Mucosa of descending colon (tissue), 3 donors: ENCODE data around the gene SHC2. TPM values are rescaled to one million over a fixed set of nuclear protein-coding genes. Genes with fewer than 3 reads are reported as not detected.

Source experiments
- ATAC-seq: fragments of 200-7000 bp; cut with Tn5 transposase; one replicate; pipeline ENCODE4 v1.9.1; 2020; ENCODE audit warnings: mild to moderate bottlenecking, moderate library complexity
- DNase-seq, 3 donors: peaks; one replicate each; pipeline ENCODE4 v3.0.0-alpha.2; 2020
- H3K36me3 ChIP-seq: fragments of 200-600 bp; one replicate; pipeline ENCODE4 v1.8.0; 2021; ENCODE audit warnings: low read depth, mild to moderate bottlenecking
- H3K4me1 ChIP-seq: fragments of 200-600 bp; one replicate; pipeline ENCODE4 v1.8.0; 2021; ENCODE audit warnings: low read depth, mild to moderate bottlenecking
- H3K4me3 ChIP-seq: fragments of 200-600 bp; one replicate; pipeline ENCODE4 v1.8.0; 2021; ENCODE audit warnings: mild to moderate bottlenecking
- H3K9me3 ChIP-seq: fragments of 200-600 bp; one replicate; pipeline ENCODE4 v1.8.0; 2021; ENCODE audit warnings: mild to moderate bottlenecking
- intact Hi-C, 2 donors: fragments of 100-400 bp; cut with DNase I in 1 of 2; cut with micrococcal nuclease in 1 of 2; formaldehyde crosslinking; loops; one replicate each; pipeline versions ENCODE4 v1.11.0 to v1.11.1; 2022; cut with DNase I, micrococcal nuclease
- total RNA-seq, 3 donors: library from RNA; stranded (reverse); fragmentation: NEBNext Ultra II Directional in 2 of 3; extraction: Animal tissue kit (Norgen Biotek cat#: 25700) in 2 of 3; gene quantifications; one replicate each; pipeline versions ENCODE4 v1.2.1 to v1.2.4, GENCODE V29; 2021 to 2023
- TF ChIP-seq, protein P1 (sequence below): fragments of 200-600 bp; IDR thresholded peaks from one replicate; pipeline ENCODE4 v1.8.0; 2022; ENCODE audit warnings: antibody characterized with exemption, mild to moderate bottlenecking
- donor health status: DM: no; HTN: no; CAD: no; lungs with moderate emphysema.
- donor health status: DM: no; HTN: no; CAD: no.
- donor health status: DM: no; HTN: yes; CAD: no.

The SHC2 gene
- total RNA-seq, 3 donors from 2014 or later, result 5.3 to 39.3 (median 6.0) TPM

DNA sequence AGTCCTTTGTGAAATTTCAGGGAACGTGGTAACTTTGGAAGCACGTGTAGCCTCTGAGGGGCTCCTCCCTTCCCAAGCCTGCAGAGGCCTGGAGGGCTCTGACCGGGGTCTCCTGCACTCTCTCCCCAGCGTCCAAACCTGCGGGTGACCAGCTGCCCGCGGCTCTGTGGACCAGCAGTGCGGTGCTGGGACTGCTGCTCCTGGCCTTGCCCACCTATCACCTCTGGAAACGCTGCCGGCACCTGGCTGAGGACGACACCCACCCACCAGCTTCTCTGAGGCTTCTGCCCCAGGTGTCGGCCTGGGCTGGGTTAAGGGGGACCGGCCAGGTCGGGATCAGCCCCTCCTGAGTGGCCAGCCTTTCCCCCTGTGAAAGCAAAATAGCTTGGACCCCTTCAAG lies 43.8 kb upstream of the SHC2 start:
- Histone ChIP-seq H3K4me3 (no peak overlapping the region), H3K9me3 (no peaks in the 10 kb centered on the region), H3K36me3 (no peaks in the 10 kb centered on the region), H3K4me1 (peaks cover 18% of the 10 kb centered on the region)
- DNase-seq, result no peak
- ATAC-seq, result no peak
- TF ChIP-seq, protein P1, sequence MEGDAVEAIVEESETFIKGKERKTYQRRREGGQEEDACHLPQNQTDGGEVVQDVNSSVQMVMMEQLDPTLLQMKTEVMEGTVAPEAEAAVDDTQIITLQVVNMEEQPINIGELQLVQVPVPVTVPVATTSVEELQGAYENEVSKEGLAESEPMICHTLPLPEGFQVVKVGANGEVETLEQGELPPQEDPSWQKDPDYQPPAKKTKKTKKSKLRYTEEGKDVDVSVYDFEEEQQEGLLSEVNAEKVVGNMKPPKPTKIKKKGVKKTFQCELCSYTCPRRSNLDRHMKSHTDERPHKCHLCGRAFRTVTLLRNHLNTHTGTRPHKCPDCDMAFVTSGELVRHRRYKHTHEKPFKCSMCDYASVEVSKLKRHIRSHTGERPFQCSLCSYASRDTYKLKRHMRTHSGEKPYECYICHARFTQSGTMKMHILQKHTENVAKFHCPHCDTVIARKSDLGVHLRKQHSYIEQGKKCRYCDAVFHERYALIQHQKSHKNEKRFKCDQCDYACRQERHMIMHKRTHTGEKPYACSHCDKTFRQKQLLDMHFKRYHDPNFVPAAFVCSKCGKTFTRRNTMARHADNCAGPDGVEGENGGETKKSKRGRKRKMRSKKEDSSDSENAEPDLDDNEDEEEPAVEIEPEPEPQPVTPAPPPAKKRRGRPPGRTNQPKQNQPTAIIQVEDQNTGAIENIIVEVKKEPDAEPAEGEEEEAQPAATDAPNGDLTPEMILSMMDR, result no peak
- intact Hi-C loops, result no loop called here

DNA sequence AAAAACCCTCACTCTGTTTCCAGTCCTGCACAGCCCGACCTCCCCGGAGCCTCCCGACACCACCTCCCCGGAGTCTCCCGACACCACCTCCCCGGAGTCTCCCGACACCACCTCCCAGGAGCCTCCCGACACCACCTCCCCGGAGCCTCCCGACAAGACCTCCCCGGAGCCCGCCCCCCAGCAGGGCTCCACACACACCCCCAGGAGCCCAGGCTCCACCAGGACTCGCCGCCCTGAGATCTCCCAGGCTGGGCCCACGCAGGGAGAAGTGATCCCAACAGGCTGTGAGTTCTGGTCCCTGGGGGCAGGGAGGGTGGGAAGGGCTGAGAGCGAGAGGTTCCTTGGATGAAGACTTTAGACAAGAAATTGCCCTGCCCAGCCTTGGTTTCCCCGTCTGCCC lies 40.8 kb upstream of the SHC2 start:
- Histone ChIP-seq H3K36me3 (no peaks in the 10 kb centered on the region), H3K4me3 (no peak overlapping the region), H3K9me3 (no peaks in the 10 kb centered on the region), H3K4me1 (peaks cover 9% of the 10 kb centered on the region)
- intact Hi-C loops, result no loop called here
- DNase-seq (peak in 1 of 3 donors; percentile 43), ATAC-seq (no peak)
- TF ChIP-seq, protein P1, result no peak

DNA sequence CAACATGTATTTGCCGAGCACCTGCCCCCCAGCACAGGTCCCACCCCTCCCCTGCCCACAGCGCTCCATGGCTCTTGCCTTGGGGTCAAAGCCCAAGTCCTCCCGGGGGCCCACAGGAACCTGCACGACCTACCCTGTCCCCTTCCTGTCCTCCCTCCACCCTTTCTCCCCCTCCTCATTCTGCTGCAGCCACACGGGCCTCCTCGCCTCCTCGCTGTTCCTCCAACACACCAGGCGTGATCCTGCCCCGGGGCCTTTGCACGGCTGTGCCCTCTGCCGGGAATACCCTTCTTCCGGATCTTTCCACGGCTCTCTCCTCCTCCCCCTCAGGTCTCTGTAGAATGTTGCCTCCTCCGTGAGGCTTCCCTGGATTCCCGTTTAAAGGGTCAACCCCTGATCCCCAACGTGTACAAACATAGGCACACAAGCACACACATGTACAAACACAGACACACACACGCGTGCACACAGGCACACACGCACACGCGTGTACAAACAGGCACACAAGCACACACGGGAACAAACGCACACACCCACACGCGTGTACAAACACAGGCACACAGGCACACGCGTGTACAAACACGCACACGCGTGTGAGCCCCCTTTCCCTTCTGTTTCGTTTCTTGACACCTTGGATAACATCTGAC lies 38.3 kb upstream of the SHC2 start:
- no peaks in the 10 kb centered on the region for H3K36me3 ChIP-seq
- intact Hi-C loops, result no loop called here
- H3K9me3 ChIP-seq, result no peaks in the 10 kb centered on the region
- TF ChIP-seq, protein P1, result no peak
- H3K4me3 ChIP-seq, result no peak overlapping the region
- ATAC-seq (no peak), DNase-seq (no peak)
- peaks cover 5% of the 10 kb centered on the region for H3K4me1 ChIP-seq

DNA sequence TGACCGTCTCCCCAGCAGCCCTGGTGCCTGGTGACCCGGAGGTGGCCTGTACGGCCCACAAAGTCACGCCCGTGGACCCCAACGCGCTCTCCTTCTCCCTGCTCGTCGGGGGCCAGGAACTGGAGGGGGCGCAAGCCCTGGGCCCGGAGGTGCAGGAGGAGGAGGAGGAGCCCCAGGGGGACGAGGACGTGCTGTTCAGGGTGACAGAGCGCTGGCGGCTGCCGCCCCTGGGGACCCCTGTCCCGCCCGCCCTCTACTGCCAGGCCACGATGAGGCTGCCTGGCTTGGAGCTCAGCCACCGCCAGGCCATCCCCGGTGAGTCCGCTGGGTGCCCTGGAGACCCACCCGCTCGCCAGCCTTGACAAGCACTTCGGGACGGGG lies 37.7 kb upstream of the SHC2 start:
- intact Hi-C loops, result no loop called here
- ATAC-seq (no peak), DNase-seq (no peak)
- H3K4me1 ChIP-seq, result peaks cover 5% of the 10 kb centered on the region
- no peak overlapping the region for H3K4me3 ChIP-seq
- no peaks in the 10 kb centered on the region for H3K9me3 ChIP-seq
- H3K36me3 ChIP-seq, result no peaks in the 10 kb centered on the region
- TF ChIP-seq, protein P1, result no peak

GRCh38 chr19:497869-498510 lies 37.2 kb upstream of the SHC2 start:
- Histone ChIP-seq H3K9me3 (no peaks in the 10 kb centered on the region), H3K4me3 (no peak overlapping the region), H3K4me1 (peaks cover 5% of the 10 kb centered on the region), H3K36me3 (no peaks in the 10 kb centered on the region)
- intact Hi-C loops, result no loop called here
- TF ChIP-seq, protein P1, result no peak
- DNase-seq, result no peak
- ATAC-seq, result peak; percentile 38
